Right cardiac atrium (tissue), 5 donors: ENCODE measurements around the gene NUP58. TPM values are rescaled to one million over a fixed set of nuclear protein-coding genes. Genes with fewer than 3 reads are reported as not detected.
"Not testable (repeated sequence)": the region's sequence is repeated elsewhere in the genome, so short reads cannot be mapped to it uniquely, and the experiment has no call there.

Experiments
- ATAC-seq, 2 donors: fragments of 200-7000 bp; cut with Tn5 transposase; one replicate each; pipeline versions ENCODE4 v1.8.0 to v1.9.1; 2020; ENCODE audit warnings: moderate library complexity in 2 of 2, mild to moderate bottlenecking in 1 of 2
- DNase-seq, 3 donors: peaks; one replicate each; pipeline ENCODE4 v3.0.0-alpha.2; 2020
- H3K27ac ChIP-seq: one replicate; pipeline ENCODE4 v1.5.1; 2013; ENCODE audit warnings: mild to moderate bottlenecking, low read length, control low read depth, moderate library complexity
- H3K27me3 ChIP-seq: one replicate; pipeline ENCODE4 v1.6.1; 2013; ENCODE audit not compliant: control insufficient read depth, insufficient read depth
- H3K4me1 ChIP-seq: one replicate; pipeline ENCODE4 v1.6.1; 2013; ENCODE audit warnings: low read length; ENCODE audit not compliant: control insufficient read depth, insufficient read depth
- H3K4me3 ChIP-seq: one replicate; pipeline ENCODE4 v1.5.1; 2013; ENCODE audit warnings: low read length, control low read depth
- H3K9me3 ChIP-seq: one replicate; pipeline ENCODE4 v1.6.1; 2013; ENCODE audit warnings: low read length; ENCODE audit not compliant: control insufficient read depth
- WGBS: extraction: QIAGEN DNeasy Blood & Tissue Kit; methylation state at CpG from one replicate; pipeline ENCODE4 v1.1.7; 2013; 5-methylcytosine and 5-hydroxymethylcytosine counted together
- intact Hi-C, 4 donors: fragments of 100-400 bp; cut with DNase I; formaldehyde crosslinking; loops; one replicate each; pipeline versions ENCODE4 v1.11.0 to v1.14.0; 2022 to 2023
- polyA plus RNA-seq: library from polyadenylated mRNA; stranded (reverse); fragments of 200-250 nt; gene quantifications from one replicate; pipeline ENCODE4 v1.2.3, GENCODE V29; 2013
- total RNA-seq, 4 donors: library from RNA; stranded (reverse); fragmentation: NEBNext Ultra II Directional; extraction: Animal tissue kit (Norgen Biotek cat#: 25700); gene quantifications; one replicate each; pipeline ENCODE4 v1.2.1, GENCODE V29; 2021
- donor health status: healthy with polysubstance abuse.
- donor health status: DM: no; HTN: yes; CAD: no.
- donor health status: DM: no; HTN: no; CAD: no.
- donor health status: DM: no; HTN: yes; CAD: no; lungs with severe emphysema.
- donor health status: DM: yes; HTN: yes; CAD: no.

The NUP58 gene
- total and polyA plus RNA-seq, 5 donors, result 11.2 to 33.5 (median 26.9) TPM

GRCh38 chr13:25352230-25352629, 50.8 kb downstream of the NUP58 start:
- no peak for DNase-seq
- H3K4me3 ChIP-seq, result no peak overlapping the region
- H3K4me1 ChIP-seq, result no peaks in the 10 kb centered on the region
- no peak for ATAC-seq
- H3K9me3 ChIP-seq, result no peaks in the 10 kb centered on the region
- WGBS, result 25% methylated on average over 3 of the region's 3 CpGs
- H3K27me3 ChIP-seq, result peaks cover 4% of the 10 kb centered on the region
- intact Hi-C loops, result no loop called here
- H3K27ac ChIP-seq, result no peak overlapping the region

- H3K9me3 ChIP-seq, result no peaks in the 10 kb centered on the region
- intact Hi-C loops, result no loop called here
- H3K27ac ChIP-seq, result no peak overlapping the region
- peaks cover 4% of the 10 kb centered on the region for H3K27me3 ChIP-seq
- no peak overlapping the region for H3K4me3 ChIP-seq
- WGBS, result 53% methylated on average over 4 of the region's 4 CpGs
- no peak for ATAC-seq
- H3K4me1 ChIP-seq, result no peaks in the 10 kb centered on the region
- no peak for DNase-seq
These were observed 51.4 kb downstream of the NUP58 start for GRCh38 chr13:25352806-25353205.

- H3K4me1 ChIP-seq, result no peaks in the 10 kb centered on the region
- no peak for DNase-seq
- WGBS, result 90% methylated on average over 4 of the region's 4 CpGs
- no peak for ATAC-seq
- intact Hi-C loops, result no loop called here
- H3K9me3 ChIP-seq, result no peaks in the 10 kb centered on the region
- H3K27ac ChIP-seq, result no peak overlapping the region
- peaks cover 4% of the 10 kb centered on the region for H3K27me3 ChIP-seq
- H3K4me3 ChIP-seq, result no peak overlapping the region
These were observed 51.9 kb downstream of the NUP58 start for GRCh38 chr13:25353344-25353743.

GRCh38 chr13:25354377-25354776, 53.0 kb downstream of the NUP58 start:
- no peaks in the 10 kb centered on the region for H3K9me3 ChIP-seq
- peaks cover 4% of the 10 kb centered on the region for H3K27me3 ChIP-seq
- ATAC-seq, result no peak
- no peak for DNase-seq
- H3K4me1 ChIP-seq, result no peaks in the 10 kb centered on the region
- 90% methylated on average over 6 of the region's 6 CpGs for WGBS
- H3K27ac ChIP-seq, result no peak overlapping the region
- no peak overlapping the region for H3K4me3 ChIP-seq
- intact Hi-C loops, result no loop called here

GRCh38 chr13:25360443-25360842, 59.0 kb downstream of the NUP58 start:
- WGBS, result 92% methylated on average over 6 of the region's 6 CpGs
- H3K27me3 ChIP-seq, ATAC-seq, intact Hi-C loops, H3K27ac ChIP-seq, H3K4me3 ChIP-seq, DNase-seq, H3K4me1 ChIP-seq, H3K9me3 ChIP-seq: not testable (repeated sequence)

- intact Hi-C loops, result no loop called here
- Histone ChIP-seq H3K4me1 (no peaks in the 10 kb centered on the region), H3K27ac (no peak overlapping the region), H3K4me3 (no peak overlapping the region), H3K27me3 (no peaks in the 10 kb centered on the region), H3K9me3 (no peaks in the 10 kb centered on the region)
- WGBS, result 94% methylated on average over 32 of the region's 32 CpGs
- no peak for ATAC-seq
- DNase-seq, result no peak
These were observed 64.4 kb downstream of the NUP58 start for GRCh38 chr13:25365720-25366235.

- Histone ChIP-seq H3K27me3 (no peaks in the 10 kb centered on the region), H3K27ac (no peak overlapping the region), H3K9me3 (no peaks in the 10 kb centered on the region), H3K4me3 (peak overlapping the region; percentile 43), H3K4me1 (no peaks in the 10 kb centered on the region)
- intact Hi-C loops, result no loop called here
- DNase-seq, result no peak
- no peak for ATAC-seq
- 41% methylated on average over 19 of the region's 20 CpGs for WGBS
These were observed 69.9 kb downstream of the NUP58 start for GRCh38 chr13:25371158-25371874.

GRCh38 chr13:25371875-25372283, 70.5 kb downstream of the NUP58 start, which contains the start of gene ATP8A2:
Gene ATP8A2 (plus strand): TSS chr13:25371974. CDS start chr13:25372213, 239 bp downstream.
- H3K27me3 ChIP-seq, result no peaks in the 10 kb centered on the region
- no peaks in the 10 kb centered on the region for H3K4me1 ChIP-seq
- under 1% methylated on average over 58 of the region's 58 CpGs for WGBS
- H3K27ac ChIP-seq, result no peak within 1 kb of the TSS
- H3K9me3 ChIP-seq, result no peaks in the 10 kb centered on the region
- DNase-seq (no peak), ATAC-seq (peak; percentile 18 to 41)
- intact Hi-C loops, result no loop called here
- peak within 1 kb of the TSS; percentile 43 for H3K4me3 ChIP-seq

- no peak for DNase-seq
- ATAC-seq, result no peak
- WGBS, result 12% methylated on average over 82 of the region's 82 CpGs
- Histone ChIP-seq H3K4me3 (peak overlapping the region; percentile 43), H3K9me3 (no peaks in the 10 kb centered on the region), H3K4me1 (no peaks in the 10 kb centered on the region), H3K27ac (no peak overlapping the region), H3K27me3 (no peaks in the 10 kb centered on the region)
- intact Hi-C loops, result no loop called here
These were observed 71.1 kb downstream of the NUP58 start for GRCh38 chr13:25372284-25373081.

GRCh38 chr13:25375727-25376358, 74.4 kb downstream of the NUP58 start:
- no peak for DNase-seq
- intact Hi-C loops, result no loop called here
- H3K9me3 ChIP-seq, result no peaks in the 10 kb centered on the region
- no peak for ATAC-seq
- no peaks in the 10 kb centered on the region for H3K27me3 ChIP-seq
- WGBS, result 37% methylated on average over 9 of the region's 9 CpGs
- H3K4me1 ChIP-seq, result no peaks in the 10 kb centered on the region
- H3K27ac ChIP-seq, result no peak overlapping the region
- no peak overlapping the region for H3K4me3 ChIP-seq
